ENCODE data around the gene ZFAND6.

Gene ZFAND6

DNA sequence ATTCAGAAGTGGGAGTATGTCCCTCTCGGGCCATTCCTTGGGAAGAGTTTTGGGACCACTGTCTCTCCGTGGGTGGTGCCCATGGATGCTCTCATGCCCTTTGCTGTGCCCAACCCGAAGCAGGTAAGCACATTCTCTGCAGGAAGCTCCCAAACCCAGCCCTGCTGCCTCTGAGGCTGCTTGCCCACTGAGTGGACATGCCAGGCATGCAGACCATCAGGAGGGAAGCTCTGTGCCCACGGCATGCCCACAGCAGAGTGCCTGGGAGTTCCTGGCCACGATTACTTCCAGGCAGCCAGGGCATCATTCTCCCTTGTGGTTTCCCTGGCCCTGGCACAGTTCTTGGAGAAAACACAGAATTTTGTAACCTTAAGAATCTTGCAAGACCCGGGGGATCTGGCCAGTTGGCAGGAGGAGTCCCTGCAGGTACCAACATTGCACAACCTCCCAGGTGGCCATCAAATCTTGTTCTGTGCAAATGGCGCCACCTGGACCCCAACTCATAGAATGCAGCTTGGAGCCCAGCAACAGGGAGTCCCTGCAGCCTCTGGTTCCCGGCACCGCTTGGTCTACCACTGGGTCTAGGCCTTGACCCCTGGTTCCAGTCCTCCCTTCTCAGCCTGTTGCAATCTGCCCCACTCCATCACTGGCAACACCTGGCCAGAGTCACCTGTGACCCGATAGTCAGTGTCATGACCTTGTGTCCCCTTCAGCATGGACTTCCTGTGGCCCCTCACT lies 113.7 kb downstream of the ZFAND6 start:
- DNase-seq: peak; percentile 3

DNA sequence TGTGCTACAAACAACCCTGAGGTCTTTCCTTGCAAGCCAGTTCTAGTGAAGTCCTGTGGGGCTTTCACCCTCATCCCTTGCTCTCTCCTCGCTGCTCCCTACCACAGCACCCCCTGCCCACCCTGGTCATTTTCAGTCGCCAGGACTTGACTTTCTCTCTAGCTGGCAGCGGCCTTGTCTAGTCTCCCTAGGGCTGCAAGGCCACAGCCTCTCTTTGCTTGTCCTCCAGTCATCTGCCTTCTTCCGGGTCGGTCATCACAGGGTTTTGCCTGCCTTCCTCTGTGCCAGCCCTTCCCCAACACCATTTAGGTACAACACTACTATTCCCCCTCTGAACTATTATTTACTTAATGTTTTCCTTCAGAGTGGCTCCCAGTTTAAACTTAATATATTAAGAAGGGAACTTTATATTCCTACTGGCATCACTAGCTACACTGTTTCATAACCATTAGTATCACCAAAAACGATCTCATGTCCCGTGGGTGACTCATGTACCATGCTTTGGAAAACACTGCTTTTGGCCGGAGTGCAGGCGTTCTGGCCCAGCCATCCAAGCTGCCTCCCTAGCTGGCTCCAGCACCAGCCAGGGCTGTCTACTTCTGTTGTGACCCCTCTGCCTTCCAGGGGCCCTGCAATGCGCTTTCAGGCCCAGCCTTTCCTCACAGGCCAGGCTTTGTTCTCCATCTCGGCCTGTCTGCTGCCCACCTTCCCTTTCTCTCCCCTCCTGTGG lies 114.7 kb downstream of the ZFAND6 start:
- DNase-seq: no peak

DNA sequence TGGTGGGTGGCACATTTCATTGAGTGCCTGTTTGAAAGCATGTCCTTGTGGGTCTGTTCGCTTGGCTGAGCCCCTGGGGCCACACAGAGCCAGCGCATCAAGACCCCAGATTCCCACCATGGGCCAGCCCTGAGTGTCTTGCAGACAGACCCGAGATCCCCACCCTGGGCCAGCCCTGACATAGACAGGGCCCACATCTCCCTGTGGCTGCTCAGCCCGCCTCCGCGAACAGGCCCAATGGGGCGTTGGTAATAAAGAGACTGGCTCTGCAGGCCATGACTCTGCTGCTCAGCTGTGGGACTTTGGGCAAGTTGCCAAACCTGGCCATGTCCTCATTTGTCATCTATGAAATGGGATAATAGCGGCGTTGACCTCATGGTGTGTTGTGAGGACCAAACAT lies 116.0 kb downstream of the ZFAND6 start:
- DNase-seq: no peak

DNA sequence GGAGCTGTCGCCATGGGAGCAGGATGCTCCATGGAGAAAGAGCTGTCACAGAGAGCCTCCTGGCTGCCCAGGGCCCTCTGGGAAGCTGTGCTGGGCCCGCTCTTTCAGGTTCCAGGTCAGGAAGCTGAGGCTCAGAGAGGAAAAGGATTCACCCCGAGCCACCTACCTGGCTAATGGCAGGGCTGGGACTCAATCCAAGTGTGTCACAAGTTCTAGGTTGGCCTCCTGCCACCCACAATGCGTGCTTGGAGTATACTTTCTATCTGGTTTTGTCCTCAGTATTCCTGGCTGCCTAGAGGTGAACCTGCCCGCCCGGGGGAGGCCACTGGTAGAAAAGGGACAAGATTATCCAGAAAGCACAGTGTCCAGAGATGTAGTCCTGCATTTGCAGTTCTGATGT lies 117.0 kb downstream of the ZFAND6 start:
- DNase-seq: no peak

DNA sequence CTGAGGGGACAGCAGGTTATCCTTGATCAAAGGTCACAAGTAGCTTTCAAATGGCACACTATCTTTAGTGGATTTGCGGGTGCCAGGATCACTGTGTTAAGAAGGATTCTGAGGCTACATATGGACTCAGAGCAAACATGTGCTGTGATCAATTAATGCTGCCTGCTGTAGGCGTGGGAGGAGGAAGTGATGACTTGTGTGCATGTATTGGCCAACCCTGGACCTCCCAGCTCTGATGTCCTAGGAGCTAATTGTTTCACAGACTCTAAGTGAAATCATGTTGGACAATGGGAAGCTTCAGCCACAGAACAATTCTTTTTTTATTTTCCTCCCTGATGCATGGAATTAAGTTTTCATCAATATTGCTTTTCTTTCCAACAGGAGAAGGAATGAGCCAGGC lies 117.7 kb downstream of the ZFAND6 start:
- no peak for DNase-seq

DNA sequence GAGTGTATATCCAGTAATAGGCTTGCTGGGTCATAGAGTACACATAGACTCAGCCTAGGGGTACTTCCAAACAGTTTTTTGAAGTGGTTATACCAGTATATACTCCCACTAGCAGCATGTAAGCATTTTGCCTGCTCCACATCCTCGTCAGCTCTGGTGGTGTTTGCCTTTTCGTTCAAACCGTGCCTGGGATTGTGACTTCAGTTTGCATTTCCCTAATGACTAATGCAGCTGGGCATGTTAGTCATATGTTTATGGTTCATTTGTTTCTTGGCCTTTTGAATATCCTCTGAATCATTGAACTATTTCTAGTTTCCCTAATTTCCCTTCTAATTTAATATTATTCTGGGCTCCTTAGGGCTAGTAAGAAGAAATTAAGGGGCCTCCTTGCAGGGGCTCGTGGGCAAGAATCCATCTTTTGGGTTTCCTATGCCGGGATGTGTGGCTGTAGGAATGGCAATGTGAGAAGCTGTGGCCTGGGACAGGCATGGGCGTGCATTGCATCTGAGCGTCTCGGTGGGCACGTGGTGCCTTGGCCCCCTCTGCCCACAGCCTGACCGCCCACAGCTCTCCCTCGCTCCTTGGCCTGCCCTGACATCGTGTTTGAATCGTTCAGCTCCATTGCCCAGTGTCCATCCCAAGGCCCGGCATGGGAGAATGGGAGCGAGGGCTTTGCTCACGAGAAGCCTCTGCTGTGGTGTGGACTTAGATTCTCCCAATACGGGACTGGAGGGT lies 119.7 kb downstream of the ZFAND6 start:
- no peak for DNase-seq

DNA sequence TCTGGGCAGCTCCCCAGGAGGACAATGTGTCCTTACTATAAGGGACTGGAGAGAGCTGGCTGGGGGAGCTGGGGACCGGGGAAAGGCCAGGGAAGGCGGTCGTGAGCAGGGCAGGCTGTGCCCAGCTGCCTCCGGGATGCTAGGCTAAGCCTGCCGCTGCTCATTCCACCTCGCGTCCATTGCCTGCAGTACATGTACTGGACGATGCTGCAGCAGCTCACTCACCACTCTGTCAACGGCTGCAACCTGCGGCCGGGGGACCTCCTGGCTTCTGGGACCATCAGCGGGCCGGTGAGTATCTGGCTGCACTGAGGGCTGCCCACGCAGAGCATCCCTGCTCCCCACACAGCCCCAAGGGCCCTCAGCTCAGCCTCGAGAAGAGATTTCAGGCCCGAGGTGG lies 120.5 kb downstream of the ZFAND6 start:
- no peak for DNase-seq

DNA sequence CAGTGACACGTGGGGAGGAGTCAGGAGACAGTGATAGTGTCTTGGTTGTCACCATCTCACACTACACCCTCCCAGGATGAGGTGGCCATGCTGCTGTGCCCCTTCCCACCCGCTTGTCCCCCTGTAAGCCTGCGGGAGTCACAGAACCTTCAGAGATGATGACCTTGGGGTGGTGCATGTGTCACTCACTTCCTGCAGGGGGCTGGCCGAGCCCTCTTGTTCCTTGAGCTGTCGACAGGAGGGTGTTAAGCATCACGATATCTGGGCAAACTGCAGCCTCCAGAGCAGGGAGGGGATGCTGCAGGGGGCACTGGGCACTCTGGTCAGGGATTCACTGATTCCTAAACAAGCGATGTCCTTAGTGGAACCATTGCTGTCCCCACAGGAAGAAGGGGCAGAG lies 121.0 kb downstream of the ZFAND6 start:
- no peak for DNase-seq

DNA sequence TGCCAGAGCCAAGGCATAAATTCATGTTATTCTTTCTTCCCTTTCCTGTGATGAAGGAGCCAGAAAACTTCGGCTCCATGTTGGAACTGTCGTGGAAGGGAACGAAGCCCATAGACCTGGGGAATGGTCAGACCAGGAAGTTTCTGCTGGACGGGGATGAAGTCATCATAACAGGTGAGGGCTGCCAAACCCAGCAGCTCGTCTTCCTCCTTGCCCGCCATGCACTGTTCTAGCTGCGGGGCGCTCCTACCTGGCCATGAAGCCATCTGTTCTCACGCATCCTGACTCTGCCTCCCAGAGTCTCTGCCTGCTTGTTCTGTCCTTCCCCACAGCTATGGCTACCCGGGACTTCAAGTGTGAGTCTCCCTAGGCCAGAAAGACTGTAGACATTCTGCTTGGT lies 121.5 kb downstream of the ZFAND6 start:
- no peak for DNase-seq

DNA sequence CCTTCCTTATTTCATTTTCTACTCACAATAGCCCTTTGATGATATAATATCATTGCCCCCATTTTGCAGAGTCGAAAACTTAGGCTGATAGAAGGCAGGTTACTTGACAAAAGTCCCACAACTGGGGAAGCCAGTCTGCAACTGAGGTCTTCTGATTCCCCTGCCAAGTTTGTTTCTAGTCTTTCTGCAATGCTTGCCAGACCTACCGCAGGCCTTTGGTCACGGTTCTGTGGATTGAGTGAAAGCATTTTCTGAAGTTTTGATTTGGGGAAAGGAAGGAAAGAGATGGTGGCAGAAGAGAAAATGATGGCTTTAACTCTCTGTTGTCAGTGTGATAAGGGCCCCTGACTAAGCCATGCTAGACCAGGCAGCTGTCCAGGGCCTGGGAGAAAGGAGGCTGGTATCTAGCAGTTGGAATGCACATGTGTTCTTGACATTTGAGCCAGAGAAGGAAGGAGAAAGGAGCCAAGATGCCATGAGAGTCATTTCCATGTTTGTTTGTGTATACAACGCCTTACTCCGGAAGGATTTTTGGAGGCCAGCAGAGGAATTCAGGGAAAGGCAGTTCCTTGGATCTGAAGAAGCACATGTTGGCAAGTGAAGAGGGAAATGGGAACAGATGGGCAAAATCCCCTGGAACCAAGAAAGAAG lies 123.3 kb downstream of the ZFAND6 start:
- DNase-seq: no peak

DNA sequence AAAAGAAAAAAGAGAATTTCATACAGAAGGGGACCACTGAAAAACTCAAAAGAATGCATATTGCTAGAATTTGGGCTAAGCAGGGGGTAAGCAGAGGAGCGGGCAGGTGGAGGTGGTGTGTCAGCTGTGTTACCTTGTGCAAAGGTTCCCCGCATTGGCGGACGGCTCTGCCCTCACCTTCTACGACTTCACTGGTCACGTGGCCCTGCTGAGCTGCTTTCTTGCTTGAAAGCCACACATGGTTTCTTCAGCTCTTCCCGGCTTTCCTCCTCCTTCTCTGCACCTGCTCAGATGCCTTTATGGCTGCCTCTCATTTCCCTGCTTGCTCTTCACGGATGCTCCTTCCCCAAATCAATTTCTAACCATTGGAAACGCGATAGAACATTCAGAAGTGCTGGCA lies 123.8 kb downstream of the ZFAND6 start:
- no peak for DNase-seq

DNA sequence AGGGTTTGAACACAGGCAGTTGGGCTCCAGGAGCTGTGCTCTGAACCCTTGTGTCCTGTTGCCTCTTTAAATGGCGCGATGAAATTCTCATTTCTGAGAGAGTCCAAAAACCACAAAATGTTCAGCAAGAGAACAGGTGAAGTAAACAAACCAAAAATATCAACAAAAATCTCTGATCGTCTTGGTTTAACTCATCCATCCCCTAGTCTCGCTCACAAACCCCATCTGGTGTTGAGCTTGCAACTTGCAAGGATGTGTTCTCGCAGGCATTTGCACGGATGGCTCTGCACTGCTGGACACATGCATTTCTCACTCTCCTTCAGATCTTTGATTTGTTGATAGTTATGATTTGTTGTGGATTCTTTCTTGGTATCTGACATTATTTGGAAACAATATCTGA lies 124.4 kb downstream of the ZFAND6 start:
- no peak for DNase-seq

DNA sequence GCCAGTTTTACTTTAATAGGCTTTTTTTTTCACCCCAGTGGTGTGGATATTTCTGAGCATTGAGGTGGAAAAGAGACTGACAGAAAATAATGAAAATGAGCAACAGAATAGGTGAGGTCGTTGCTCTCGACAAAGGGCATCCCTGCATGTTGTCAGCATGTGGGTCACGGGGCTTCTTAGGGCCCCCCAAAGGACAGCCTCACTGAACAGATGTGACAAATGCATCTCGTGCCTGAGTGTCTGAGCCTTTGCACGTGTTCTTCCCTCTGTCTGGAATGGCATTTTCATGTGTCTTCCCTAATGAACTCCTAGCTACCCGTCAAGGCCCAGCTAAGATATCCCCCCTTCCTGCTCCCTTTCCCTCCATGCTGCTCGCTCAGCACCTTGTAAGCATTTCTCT lies 125.1 kb downstream of the ZFAND6 start:
- no peak for DNase-seq

DNA sequence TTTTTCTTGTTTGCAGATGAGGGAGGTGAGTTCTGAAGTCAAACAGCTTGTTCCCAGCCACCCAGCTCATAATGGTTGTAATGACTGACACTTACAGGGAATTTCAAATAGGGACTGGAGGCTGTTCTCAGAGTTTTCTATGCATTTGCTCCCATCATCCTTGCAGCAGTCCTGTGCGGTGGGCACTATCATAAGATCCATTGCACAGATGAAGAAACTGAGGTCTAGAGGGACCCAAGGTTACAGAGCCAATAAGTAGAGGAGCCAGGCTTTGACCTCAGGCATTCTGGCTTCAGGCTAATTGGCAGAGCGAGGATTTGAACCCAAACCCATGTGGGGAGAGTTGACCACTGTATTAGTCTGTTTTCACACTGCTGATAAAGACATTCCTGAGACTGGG lies 125.7 kb downstream of the ZFAND6 start:
- DNase-seq: no peak

DNA sequence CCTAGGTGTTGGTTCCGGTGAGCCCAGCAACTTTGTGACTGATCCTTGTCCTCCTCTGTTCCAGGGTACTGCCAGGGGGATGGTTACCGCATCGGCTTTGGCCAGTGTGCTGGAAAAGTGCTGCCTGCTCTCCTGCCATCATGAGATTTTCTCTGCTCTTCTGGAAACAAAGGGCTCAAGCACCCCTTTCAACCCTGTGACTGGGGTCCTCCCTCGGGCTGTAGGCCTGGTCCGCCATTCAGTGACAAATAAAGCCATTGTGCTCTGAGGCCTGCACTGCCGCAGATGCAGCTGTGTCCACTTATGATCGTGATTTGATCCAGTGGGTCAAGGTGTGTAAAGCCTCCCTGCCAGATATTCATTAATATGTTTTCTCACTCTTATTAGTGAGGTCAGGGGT lies 126.6 kb downstream of the ZFAND6 start:
- DNase-seq: no peak

DNA sequence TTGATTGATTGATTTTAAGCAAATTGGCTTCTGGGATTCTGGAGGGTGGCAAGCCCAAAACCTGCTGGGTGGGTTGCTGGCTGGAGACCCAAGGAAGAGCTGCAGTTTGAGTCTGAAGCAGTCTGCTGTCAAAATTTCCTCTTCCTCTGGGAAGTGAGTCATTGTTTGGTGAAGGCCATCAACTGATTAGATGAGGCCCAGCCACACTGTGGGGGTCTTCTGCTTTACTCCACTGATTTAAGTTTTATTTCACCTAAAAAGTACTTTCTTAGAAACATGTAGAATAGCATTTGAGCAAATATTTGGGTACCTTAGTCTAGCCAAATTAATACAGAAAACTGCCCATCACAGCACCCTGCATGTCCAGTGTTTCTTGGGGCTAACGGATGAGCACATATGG lies 127.1 kb downstream of the ZFAND6 start:
- DNase-seq: no peak

Measured in NCI-H2107 (cell line).